ENCODE results near the gene TRIO. TPM values are rescaled to one million over a fixed set of nuclear protein-coding genes. Genes with fewer than 3 reads are reported as not detected.

TRIO gene
- total RNA-seq, 4 donors from 2014 or later = 21.2 to 105 (median 47.6) TPM

DNA sequence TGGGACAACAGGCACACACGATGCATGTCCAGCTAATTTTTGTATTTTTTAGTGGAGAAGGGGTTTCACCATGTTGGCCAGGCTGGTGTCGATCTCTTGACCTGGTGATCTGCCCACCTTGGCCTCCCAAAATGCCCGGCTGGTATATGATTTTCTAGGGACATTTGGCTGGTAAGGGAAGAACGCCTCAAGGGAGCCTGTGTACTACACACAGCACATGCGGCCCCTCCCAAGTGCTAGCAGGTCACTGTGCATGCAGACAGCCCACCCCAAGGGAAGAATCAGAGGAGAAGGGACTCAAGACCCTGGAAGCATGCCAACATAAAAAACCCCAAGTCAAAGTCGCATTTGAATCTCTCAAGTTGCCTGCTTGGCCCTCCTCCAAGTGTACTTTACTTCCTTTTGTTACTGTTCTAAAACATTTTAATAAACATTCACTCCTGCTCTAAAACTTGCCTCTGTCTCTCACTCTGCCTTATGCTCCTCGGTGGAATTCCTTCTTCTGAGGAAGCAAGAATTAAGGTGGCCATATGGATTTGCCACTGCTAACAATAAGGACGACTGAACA lies 414.1 kb downstream of the TRIO start:
- H3K4me1 ChIP-seq = no peaks in the 10 kb centered on the region
- H3K4me3 ChIP-seq = no peak overlapping the region
- intact Hi-C loops (cut with DNase I) = no loop called here
- H3K27me3 ChIP-seq = peaks cover 0 to 7% (median 0%) of the 10 kb centered on the region in 4 donors
- no peaks in the 10 kb centered on the region for H3K36me3 ChIP-seq
- TF ChIP-seq POLR2A (IDR thresholded peaks at IDR 0.05) (no peak), CTCF (IDR thresholded peaks at IDR 0.05) (no peak)
- no peaks in the 10 kb centered on the region for H3K9me3 ChIP-seq
- H3K27ac ChIP-seq = no peak overlapping the region
- DNase-seq = no peak
- WGBS, 2 donors = 25 to 28% methylated on average over 5 of the region's 8 CpGs

DNA sequence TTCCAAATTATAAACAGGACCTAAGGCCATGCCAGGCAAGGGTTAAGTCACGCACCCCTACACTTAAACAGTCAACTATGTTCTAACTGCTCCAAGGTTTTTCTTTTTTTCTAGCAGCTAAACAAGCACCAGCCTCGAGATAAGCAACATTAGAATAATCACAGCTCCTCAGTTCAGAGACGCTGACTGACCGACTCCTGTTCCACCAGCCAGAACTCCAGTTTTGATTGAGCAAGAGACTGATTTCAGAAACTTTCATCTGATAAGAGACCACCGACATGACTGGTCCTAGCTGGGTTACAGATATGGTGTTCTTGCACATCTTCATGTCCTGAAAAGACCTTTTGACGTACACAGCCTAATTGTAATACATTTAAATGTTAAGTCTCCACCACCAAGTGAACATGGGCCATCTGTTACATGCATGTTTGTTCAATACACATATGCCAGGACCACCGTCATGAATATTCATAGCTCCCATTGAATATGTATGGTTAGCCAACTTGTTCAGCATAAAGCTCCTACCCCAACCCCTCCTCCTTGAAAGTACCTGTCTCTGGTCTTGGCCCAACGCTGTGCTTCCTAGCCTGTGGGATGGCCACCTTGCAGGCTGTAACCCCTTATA lies 414.8 kb downstream of the TRIO start:
- no peak overlapping the region for H3K27ac ChIP-seq
- intact Hi-C loops (cut with DNase I) = no loop called here
- no peak for TF ChIP-seq CTCF (IDR thresholded peaks at IDR 0.05)
- TF ChIP-seq POLR2A (IDR thresholded peaks at IDR 0.05) = no peak
- WGBS, 2 donors = 55 to 61% methylated on average over 7 to 8 of the region's 8 CpGs
- H3K36me3 ChIP-seq = no peaks in the 10 kb centered on the region
- no peak for DNase-seq
- H3K9me3 ChIP-seq = no peaks in the 10 kb centered on the region
- no peaks in the 10 kb centered on the region for H3K4me1 ChIP-seq
- H3K4me3 ChIP-seq = no peak overlapping the region
- H3K27me3 ChIP-seq = peaks cover 0 to 7% (median 0%) of the 10 kb centered on the region in 4 donors

Other genes starting within 250 kb of the TRIO start
- gene DNAH5, start 198.7 kb upstream of the TRIO start, total RNA-seq = under 1 TPM in 3 of 4 donors, not detected in 1; 0.19 to 0.91 (median 0.22) TPM